Smooth muscle cell (in vitro differentiated cells): ENCODE results near the gene DDX42. TPM values are rescaled to one million over a fixed set of nuclear protein-coding genes. Genes with fewer than 3 reads are reported as not detected.
A peak's percentile ranks its signal among the peaks of the same experiment; 100 is the strongest.

ENCODE experiments used
- DNase-seq: peaks from one replicate; lab custom pipeline; 2025; ENCODE audit not compliant: unreplicated experiment; lab: John Stamatoyannopoulos, UW
- H2AFZ ChIP-seq: fragments of 200-600 bp; sonication (generic); 2 replicates; pipeline ENCODE4 v1.6.0; 2016; ENCODE audit warnings: antibody characterized with exemption, low read depth, mild to moderate bottlenecking
- H3F3A ChIP-seq: fragments of 200-600 bp; sonication (generic); 2 replicates; pipeline ENCODE4 v1.6.0; 2017; ENCODE audit warnings: antibody characterized with exemption, low read depth
- H3K27ac ChIP-seq: fragments of 200-600 bp; sonication (generic); 2 replicates; pipeline ENCODE4 v1.5.1; 2016; ENCODE audit warnings: low read depth, mild to moderate bottlenecking
- H3K27me3 ChIP-seq: fragments of 200-600 bp; sonication (generic); 2 replicates; pipeline ENCODE4 v1.6.1; 2016; ENCODE audit warnings: low read depth, mild to moderate bottlenecking
- H3K36me3 ChIP-seq: fragments of 200-600 bp; sonication (generic); 2 replicates; pipeline ENCODE4 v1.5.1; 2016; ENCODE audit warnings: low read depth
- H3K4me1 ChIP-seq: fragments of 200-600 bp; sonication (generic); 2 replicates; pipeline ENCODE4 v1.5.1; 2016; ENCODE audit warnings: low read depth
- H3K4me2 ChIP-seq: fragments of 200-600 bp; sonication (generic); 2 replicates; pipeline ENCODE4 v1.6.0; 2016; ENCODE audit warnings: mild to moderate bottlenecking
- H3K4me3 ChIP-seq: fragments of 200-600 bp; sonication (generic); 2 replicates; pipeline ENCODE4 v1.5.1; 2016; ENCODE audit warnings: mild to moderate bottlenecking
- H3K79me2 ChIP-seq: fragments of 200-600 bp; sonication (generic); 2 replicates; pipeline ENCODE4 v1.6.0; 2016; ENCODE audit warnings: low read depth, mild to moderate bottlenecking
- H3K9ac ChIP-seq: fragments of 200-600 bp; sonication (generic); 2 replicates; pipeline ENCODE4 v1.6.0; 2016; ENCODE audit warnings: low read depth
- H3K9me3 ChIP-seq: fragments of 200-600 bp; sonication (generic); replicated peaks from 2 replicates; pipeline ENCODE4 v1.5.1; 2016; ENCODE audit warnings: low read depth
- H4K20me1 ChIP-seq: fragments of 200-600 bp; sonication (generic); 2 replicates; pipeline ENCODE4 v1.6.0; 2016; ENCODE audit warnings: low read depth
- CTCF ChIP-seq: fragments of 200-600 bp; sonication (generic); IDR thresholded peaks from 2 replicates; pipeline ENCODE4 v1.5.1; 2017; ENCODE audit warnings: borderline replicate concordance, mild to moderate bottlenecking, antibody characterized with exemption; ENCODE audit not compliant: insufficient read depth, poor library complexity, severe bottlenecking
- WGBS: methylation state at CpG from one replicate; pipeline ENCODE4 v1.1.7; 2016; ENCODE audit warnings: low lambda C conversion rate; 5-methylcytosine and 5-hydroxymethylcytosine counted together
- polyA plus RNA-seq: library from polyadenylated mRNA; unstranded; fragments of >200 nt; fragmentation: Nextera tagmentation; extraction: Ambion mirVana; gene quantifications from 2 replicates; pipeline ENCODE4 v1.2.1, GENCODE V29; 2016
- total RNA-seq: library from RNA; depleted of rRNA; stranded (reverse); fragments of >200 nt; gene quantifications from 2 replicates; pipeline ENCODE4 v1.2.3, GENCODE V29; 2014

DDX42 gene
- total and polyA plus RNA-seq, 2 experiments from 2014 or later = 30.1 to 80.5 TPM

DNA sequence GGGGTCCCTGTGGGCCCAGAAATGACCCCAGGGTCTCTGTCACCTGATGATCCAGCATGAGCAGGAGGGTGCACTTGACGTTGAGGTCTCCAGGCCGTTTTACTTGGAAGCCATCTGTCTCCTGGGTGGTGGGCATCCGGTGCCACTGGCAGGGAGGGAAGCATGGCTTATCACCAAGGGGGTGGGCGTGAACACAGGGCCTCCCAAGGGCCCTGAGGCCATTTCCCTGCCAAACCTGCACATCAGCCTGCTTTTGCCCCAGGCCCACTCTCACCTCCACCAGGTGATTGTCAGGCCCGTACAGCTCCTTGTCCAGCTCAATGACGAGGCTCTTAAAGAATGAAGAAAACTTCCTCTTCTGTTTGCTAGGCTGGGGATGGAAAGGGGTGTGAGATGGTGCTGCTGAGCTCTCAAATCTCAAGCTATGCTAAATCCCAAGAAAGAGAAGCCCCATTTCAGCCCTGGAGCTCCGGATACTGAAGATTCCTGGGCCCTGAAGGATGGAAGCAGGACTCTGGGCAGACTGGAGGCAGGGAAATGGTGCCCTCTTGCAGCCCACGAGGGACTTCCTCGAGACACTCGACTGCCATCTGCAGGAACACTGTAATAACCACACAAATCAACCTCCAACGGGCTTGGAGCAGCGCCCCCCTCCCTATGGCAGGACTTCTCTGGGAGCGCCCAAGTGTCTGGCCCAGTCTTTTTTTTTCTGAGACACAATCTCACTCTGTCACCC lies 60.6 kb downstream of the DDX42 start:
- no peak overlapping the region for H3K4me3 ChIP-seq
- no peaks in the 10 kb centered on the region for H3K9me3 ChIP-seq
- H4K20me1 ChIP-seq = peaks cover 37% of the 10 kb centered on the region
- no peak overlapping the region for H3K4me2 ChIP-seq
- 69% methylated on average over 13 of the region's 13 CpGs for WGBS
- no peaks in the 10 kb centered on the region for H3F3A ChIP-seq
- no peak overlapping the region for H3K27ac ChIP-seq
- peak; percentile 29 for TF ChIP-seq CTCF
- no peak overlapping the region for H2AFZ ChIP-seq
- DNase-seq = no peak
- H3K36me3 ChIP-seq = no peaks in the 10 kb centered on the region
- no peaks in the 10 kb centered on the region for H3K27me3 ChIP-seq
- no peak overlapping the region for H3K9ac ChIP-seq
- H3K4me1 ChIP-seq = peaks cover 7% of the 10 kb centered on the region
- H3K79me2 ChIP-seq = peaks cover 38% of the 10 kb centered on the region

DNA sequence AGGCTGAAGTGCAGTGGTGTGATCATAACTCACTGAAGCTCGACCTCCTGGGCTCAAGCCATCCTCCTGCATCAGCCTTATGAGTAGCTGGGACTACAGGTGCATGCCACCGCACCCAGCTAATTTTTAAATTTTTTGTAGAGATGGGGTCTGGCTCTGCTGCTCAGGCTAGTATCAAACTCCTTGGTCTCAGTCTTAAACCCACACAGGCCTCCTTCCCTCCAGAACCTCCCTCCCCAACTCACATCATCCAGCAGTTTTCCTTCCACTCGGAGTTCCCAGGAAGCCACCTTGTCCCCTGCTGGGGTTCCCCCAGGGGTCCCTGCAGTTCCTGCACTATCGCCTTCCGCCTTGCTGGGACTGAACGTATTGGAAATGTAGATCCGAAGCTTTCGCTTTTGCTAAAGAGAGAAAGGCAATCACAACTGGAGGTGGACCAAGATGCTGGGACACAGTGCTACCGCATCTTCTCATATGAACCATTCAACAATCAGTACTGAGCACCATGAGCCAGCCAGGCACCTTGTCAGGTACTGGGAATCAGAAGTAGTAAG lies 61.3 kb downstream of the DDX42 start:
- Histone ChIP-seq H3K4me3 (no peak overlapping the region), H2AFZ (no peak overlapping the region), H3K4me2 (no peak overlapping the region), H4K20me1 (peaks cover 38% of the 10 kb centered on the region), H3K9ac (no peak overlapping the region), H3K36me3 (no peaks in the 10 kb centered on the region), H3K27me3 (no peaks in the 10 kb centered on the region), H3F3A (no peaks in the 10 kb centered on the region), H3K79me2 (peaks cover 43% of the 10 kb centered on the region), H3K27ac (no peak overlapping the region), H3K4me1 (peaks cover 7% of the 10 kb centered on the region), H3K9me3 (no peaks in the 10 kb centered on the region)
- no peak for TF ChIP-seq CTCF
- 92% methylated on average over 9 of the region's 9 CpGs for WGBS
- no peak for DNase-seq

- H3K9me3 ChIP-seq = no peaks in the 10 kb centered on the region
- H3K79me2 ChIP-seq = peaks cover 59% of the 10 kb centered on the region
Observed at GRCh38 chr17:63836811-63837210, 62.8 kb downstream of the DDX42 start.

More at GRCh38 chr17:63836811-63837210, 62.8 kb downstream of the DDX42 start:
- peaks cover 10% of the 10 kb centered on the region for H3F3A ChIP-seq
- H3K9ac ChIP-seq = no peak overlapping the region
- no peak overlapping the region for H3K27ac ChIP-seq
- H3K4me2 ChIP-seq = no peak overlapping the region
- peaks cover 52% of the 10 kb centered on the region for H4K20me1 ChIP-seq
- TF ChIP-seq CTCF = no peak
- WGBS = 99% methylated on average over 7 of the region's 7 CpGs
- no peak overlapping the region for H3K4me3 ChIP-seq
- no peak for DNase-seq
- H3K4me1 ChIP-seq = peaks cover 18% of the 10 kb centered on the region
- H2AFZ ChIP-seq = no peak overlapping the region
- no peaks in the 10 kb centered on the region for H3K27me3 ChIP-seq
- H3K36me3 ChIP-seq = no peaks in the 10 kb centered on the region
